H9 (cell line): ENCODE measurements around the gene DDA1. TPM values are rescaled to one million over a fixed set of nuclear protein-coding genes. Genes with fewer than 3 reads are reported as not detected.

Experiments used
- DNase-seq: peaks from one replicate; pipeline ENCODE4 v3.0.0-alpha.2; 2017
- H2AFZ ChIP-seq: one replicate; pipeline ENCODE4 v1.6.1; 2013; ENCODE audit warnings: mild to moderate bottlenecking, low read length, control low read depth, moderate library complexity
- H2AK5ac ChIP-seq: 2 replicates; pipeline ENCODE4 v1.6.1; 2013; ENCODE audit warnings: low read length, control low read depth, mixed read lengths; ENCODE audit not compliant: insufficient read length
- H2BK120ac ChIP-seq: one replicate; pipeline ENCODE4 v1.6.1; 2013; ENCODE audit warnings: low read depth, mild to moderate bottlenecking, low read length, control low read depth, inconsistent platforms; ENCODE audit not compliant: poor library complexity, severe bottlenecking
- H2BK12ac ChIP-seq: 2 replicates; pipeline ENCODE4 v1.6.1; 2013; ENCODE audit warnings: low read length, control low read depth, mixed read lengths, low read depth; ENCODE audit not compliant: insufficient read length
- H2BK15ac ChIP-seq: 2 replicates; pipeline ENCODE4 v1.6.1; 2013; ENCODE audit warnings: low read depth, low read length, control low read depth
- H2BK20ac ChIP-seq: one replicate; pipeline ENCODE4 v1.6.1; 2013; ENCODE audit warnings: low read depth, mild to moderate bottlenecking, low read length, control low read depth, inconsistent platforms; ENCODE audit not compliant: poor library complexity, severe bottlenecking
- H2BK5ac ChIP-seq: 2 replicates; pipeline ENCODE4 v1.6.1; 2013; ENCODE audit warnings: low read length, control low read depth, mixed read lengths; ENCODE audit not compliant: insufficient read length
- H3K14ac ChIP-seq: 2 replicates; pipeline ENCODE4 v1.6.1; 2013; ENCODE audit warnings: low read length, control low read depth; ENCODE audit not compliant: insufficient read depth
- H3K18ac ChIP-seq: 2 replicates; pipeline ENCODE4 v1.6.1; 2013; ENCODE audit warnings: low read depth, mild to moderate bottlenecking, mixed read lengths, low read length, control low read depth; ENCODE audit not compliant: insufficient read length
- H3K23ac ChIP-seq: 2 replicates; pipeline ENCODE4 v1.6.1; 2013; ENCODE audit warnings: low read length, control low read depth, mixed read lengths, low read depth; ENCODE audit not compliant: insufficient read length
- H3K23me2 ChIP-seq: 2 replicates; pipeline ENCODE4 v1.6.1; 2013; ENCODE audit warnings: low read depth, mild to moderate bottlenecking, mixed read lengths, low read length, control low read depth; ENCODE audit not compliant: insufficient read length, poor library complexity, severe bottlenecking
- H3K27ac ChIP-seq: 2 replicates; pipeline ENCODE4 v1.5.1; 2013; ENCODE audit warnings: low read length, control low read depth, mixed read lengths, low read depth; ENCODE audit not compliant: insufficient read length
- H3K27me3 ChIP-seq: 2 replicates; pipeline ENCODE4 v1.6.1; 2013; ENCODE audit warnings: low read length, control low read depth, inconsistent platforms; ENCODE audit not compliant: insufficient read depth
- H3K4ac ChIP-seq: 2 replicates; pipeline ENCODE4 v1.6.1; 2013; ENCODE audit warnings: low read depth, mild to moderate bottlenecking, control low read depth, inconsistent platforms, low read length, moderate library complexity
- H3K4me1 ChIP-seq: 2 replicates; pipeline ENCODE4 v1.6.1; 2013; ENCODE audit warnings: low read length, control low read depth, inconsistent platforms; ENCODE audit not compliant: insufficient read depth
- H3K4me2 ChIP-seq: 2 replicates; pipeline ENCODE4 v1.6.1; 2013; ENCODE audit warnings: low read length, control low read depth, mixed read lengths; ENCODE audit not compliant: insufficient read length, insufficient read depth
- H3K56ac ChIP-seq: 2 replicates; pipeline ENCODE4 v1.6.1; 2013; ENCODE audit warnings: low read depth, mild to moderate bottlenecking, mixed read lengths, low read length, control low read depth; ENCODE audit not compliant: insufficient read length
- H3K79me1 ChIP-seq: 2 replicates; pipeline ENCODE4 v1.6.1; 2013; ENCODE audit warnings: low read depth, mild to moderate bottlenecking, moderate library complexity, low read length, control low read depth, inconsistent platforms; ENCODE audit not compliant: insufficient read depth, poor library complexity, severe bottlenecking
- H3K79me2 ChIP-seq: 2 replicates; pipeline ENCODE4 v1.6.1; 2013; ENCODE audit warnings: low read length, control low read depth, inconsistent platforms; ENCODE audit not compliant: insufficient read depth
- H3K9ac ChIP-seq: 2 replicates; pipeline ENCODE4 v1.6.1; 2013; ENCODE audit warnings: low read length, control low read depth, mixed read lengths; ENCODE audit not compliant: insufficient read length; ENCODE audit errors: extremely low read depth
- H3K9me3 ChIP-seq: one replicate; pipeline ENCODE4 v1.6.1; 2013; ENCODE audit warnings: low read depth, low read length, inconsistent platforms; ENCODE audit not compliant: control insufficient read depth
- H3T11ph ChIP-seq: one replicate; pipeline ENCODE4 v1.6.1; 2013; ENCODE audit warnings: mild to moderate bottlenecking, low read length, control low read depth, inconsistent platforms
- H4K20me1 ChIP-seq: one replicate; pipeline ENCODE4 v1.6.1; 2013; ENCODE audit not compliant: control insufficient read depth, insufficient read length, insufficient read depth
- H4K5ac ChIP-seq: 2 replicates; pipeline ENCODE4 v1.6.1; 2013; ENCODE audit warnings: low read depth, mild to moderate bottlenecking, mixed read lengths, low read length, control low read depth; ENCODE audit not compliant: insufficient read length
- H4K8ac ChIP-seq: replicated peaks from 2 replicates; pipeline ENCODE4 v1.6.1; 2013; ENCODE audit warnings: low read length, control low read depth, mixed read lengths, low read depth; ENCODE audit not compliant: insufficient read length
- H4K91ac ChIP-seq: 2 replicates; pipeline ENCODE4 v1.6.1; 2013; ENCODE audit warnings: low read depth, mild to moderate bottlenecking, moderate library complexity, mixed read lengths, low read length, control low read depth; ENCODE audit not compliant: insufficient read length
- H3K27ac Mint-ChIP-seq, 3 experiments: 2 replicates in 2 of 3; 3 replicates in 1 of 3; pipeline ENCODE4 v1.8.0; 2020 to 2021; ENCODE audit warnings: mixed read lengths in 3 of 3, mild to moderate bottlenecking in 1 of 3, moderate library complexity in 1 of 3
- H3K27me3 Mint-ChIP-seq: 2 replicates; pipeline ENCODE4 v1.8.0; 2021; ENCODE audit warnings: low read depth, mild to moderate bottlenecking, moderate library complexity, mixed read lengths
- H3K36me3 Mint-ChIP-seq, 3 experiments: 2 replicates in 2 of 3; 3 replicates in 1 of 3; pipeline ENCODE4 v1.8.0; 2020 to 2021; ENCODE audit warnings: low read depth in 3 of 3, mixed read lengths in 3 of 3; ENCODE audit not compliant: insufficient read depth in 1 of 3
- H3K4me1 Mint-ChIP-seq, 2 experiments: 2 replicates each; pipeline ENCODE4 v1.8.0; 2020; ENCODE audit warnings: mixed read lengths in 2 of 2
- H3K4me3 Mint-ChIP-seq, 2 experiments: 2 replicates in 1 of 2; 3 replicates in 1 of 2; pipeline ENCODE4 v1.8.0; 2020 to 2021; ENCODE audit warnings: mild to moderate bottlenecking in 2 of 2, mixed read lengths in 2 of 2, moderate library complexity in 1 of 2
- H3K9me3 Mint-ChIP-seq, 2 experiments: 2 replicates in 1 of 2; 3 replicates in 1 of 2; pipeline ENCODE4 v1.8.0; 2020; ENCODE audit warnings: mild to moderate bottlenecking in 2 of 2, mixed read lengths in 2 of 2, moderate library complexity in 1 of 2
- WGBS: extraction: QIAGEN DNeasy Blood & Tissue Kit; methylation state at CpG from one replicate; pipeline ENCODE4 v1.1.7; 2013; ENCODE audit warnings: missing lambda C conversion rate, low lambda C conversion rate, mixed read lengths; ENCODE audit not compliant: insufficient read length; ENCODE audit errors: extremely low coverage; 5-methylcytosine and 5-hydroxymethylcytosine counted together
- total RNA-seq: library from RNA; stranded (reverse); gene quantifications from 2 replicates; pipeline ENCODE4 v1.2.1, GENCODE V29; 2021
- TF ChIP-seq, protein P1 (sequence below): fragments of 200-600 bp; sonication (generic); conservative IDR thresholded peaks from 3 replicates; pipeline ENCODE4 v1.8.0; 2021; ENCODE audit warnings: antibody characterized with exemption, mild to moderate bottlenecking

DDA1 gene
- total RNA-seq, 1 experiment from 2014 or later: 45.7 TPM

GRCh38 chr19:17324357-17325114, 15.2 kb downstream of the DDA1 start:
- Histone ChIP-seq H3K18ac (no peak overlapping the region), H2AFZ (no peak overlapping the region), H2AK5ac (no peak overlapping the region), H3K9me3 (no peaks in the 10 kb centered on the region), H3K23ac (no peak overlapping the region), H4K20me1 (no peaks in the 10 kb centered on the region), H4K8ac (no peak overlapping the region), H3K23me2 (peaks cover 5% of the 10 kb centered on the region), H3K79me2 (no peaks in the 10 kb centered on the region), H2BK12ac (no peak overlapping the region), H2BK15ac (no peak overlapping the region), H3K4me2 (no peak overlapping the region), H3K9ac (no peak overlapping the region), H4K5ac (no peak overlapping the region), H3K27me3 (no peaks in the 10 kb centered on the region), H2BK120ac (no peak overlapping the region), H3K79me1 (no peaks in the 10 kb centered on the region), H2BK20ac (no peak overlapping the region), H3K27ac (no peak overlapping the region), H3T11ph (no peak overlapping the region), H3K4ac (no peak overlapping the region), H3K56ac (no peak overlapping the region), H3K4me1 (no peaks in the 10 kb centered on the region), H4K91ac (no peak overlapping the region), H2BK5ac (no peak overlapping the region), H3K14ac (no peak overlapping the region; the same call in 1 of the 2 replicates)
- peaks cover 6 to 19% of the 10 kb centered on the region in 2 experiments for H3K4me1 Mint-ChIP-seq
- H3K27me3 Mint-ChIP-seq: peaks cover 3% of the 10 kb centered on the region; the same call in 1 of the 2 replicates
- H3K4me3 Mint-ChIP-seq: no peak overlapping the region
- no peaks in the 10 kb centered on the region for H3K9me3 Mint-ChIP-seq
- H3K27ac Mint-ChIP-seq: no peak overlapping the region
- no peak for DNase-seq
- WGBS: no CpG with 5 or more reads among the region's 28 CpGs
- TF ChIP-seq, protein P1, sequence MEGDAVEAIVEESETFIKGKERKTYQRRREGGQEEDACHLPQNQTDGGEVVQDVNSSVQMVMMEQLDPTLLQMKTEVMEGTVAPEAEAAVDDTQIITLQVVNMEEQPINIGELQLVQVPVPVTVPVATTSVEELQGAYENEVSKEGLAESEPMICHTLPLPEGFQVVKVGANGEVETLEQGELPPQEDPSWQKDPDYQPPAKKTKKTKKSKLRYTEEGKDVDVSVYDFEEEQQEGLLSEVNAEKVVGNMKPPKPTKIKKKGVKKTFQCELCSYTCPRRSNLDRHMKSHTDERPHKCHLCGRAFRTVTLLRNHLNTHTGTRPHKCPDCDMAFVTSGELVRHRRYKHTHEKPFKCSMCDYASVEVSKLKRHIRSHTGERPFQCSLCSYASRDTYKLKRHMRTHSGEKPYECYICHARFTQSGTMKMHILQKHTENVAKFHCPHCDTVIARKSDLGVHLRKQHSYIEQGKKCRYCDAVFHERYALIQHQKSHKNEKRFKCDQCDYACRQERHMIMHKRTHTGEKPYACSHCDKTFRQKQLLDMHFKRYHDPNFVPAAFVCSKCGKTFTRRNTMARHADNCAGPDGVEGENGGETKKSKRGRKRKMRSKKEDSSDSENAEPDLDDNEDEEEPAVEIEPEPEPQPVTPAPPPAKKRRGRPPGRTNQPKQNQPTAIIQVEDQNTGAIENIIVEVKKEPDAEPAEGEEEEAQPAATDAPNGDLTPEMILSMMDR: no peak
- H3K36me3 Mint-ChIP-seq: peaks cover 12 to 45% (median 27%) of the 10 kb centered on the region in 3 experiments
